ENCODE measurements around the gene PPP1R3C.

PPP1R3C gene

GRCh38 chr10:91632671-91633550 lies at the start of gene PPP1R3C:
Gene PPP1R3C (minus strand): TSS chr10:91633071. CDS start chr10:91632969, 102 bp downstream.
- peak; percentile 92 for DNase-seq (ENCODE audit: low spot score)

GRCh38 chr10:91681361-91682276 lies 48.7 kb upstream of the PPP1R3C start:
- DNase-seq (ENCODE audit: low spot score): peak; percentile 0

GRCh38 chr10:91680487-91680886 lies 47.6 kb upstream of the PPP1R3C start:
- no peak for DNase-seq (ENCODE audit: low spot score)

GRCh38 chr10:91679296-91679695 lies 46.4 kb upstream of the PPP1R3C start:
- no peak for DNase-seq (ENCODE audit: low spot score)

GRCh38 chr10:91677911-91678310 lies 45.0 kb upstream of the PPP1R3C start:
- DNase-seq (ENCODE audit: low spot score): no peak

- no peak for DNase-seq (ENCODE audit: low spot score)
Observed at GRCh38 chr10:91672021-91672608, 39.2 kb upstream of the PPP1R3C start.

- no peak for DNase-seq (ENCODE audit: low spot score)
Observed at GRCh38 chr10:91668913-91669312, 36.0 kb upstream of the PPP1R3C start.

- DNase-seq (ENCODE audit: low spot score): no peak
Observed at GRCh38 chr10:91665842-91666241, 33.0 kb upstream of the PPP1R3C start.

GRCh38 chr10:91664426-91664825 lies 31.6 kb upstream of the PPP1R3C start:
- DNase-seq (ENCODE audit: low spot score): no peak

- no peak for DNase-seq (ENCODE audit: low spot score)
Observed at GRCh38 chr10:91662993-91663392, 30.1 kb upstream of the PPP1R3C start.

GRCh38 chr10:91653219-91653870 lies 20.5 kb upstream of the PPP1R3C start:
- DNase-seq (ENCODE audit: low spot score): no peak

- DNase-seq (ENCODE audit: low spot score): no peak
Observed at GRCh38 chr10:91652364-91652763, 19.5 kb upstream of the PPP1R3C start.

- no peak for DNase-seq (ENCODE audit: low spot score)
Observed at GRCh38 chr10:91643700-91644099, 10.8 kb upstream of the PPP1R3C start.

GRCh38 chr10:91642831-91643692 lies 10.2 kb upstream of the PPP1R3C start:
- DNase-seq (ENCODE audit: low spot score): no peak

- no peak for DNase-seq (ENCODE audit: low spot score)
Observed at GRCh38 chr10:91636892-91637291, 4.0 kb upstream of the PPP1R3C start.

GRCh38 chr10:91635401-91636400 lies 2.8 kb upstream of the PPP1R3C start:
- DNase-seq (ENCODE audit: low spot score): peak; percentile 81

- DNase-seq (ENCODE audit: low spot score): no peak
Observed at GRCh38 chr10:91634898-91635297, 2.0 kb upstream of the PPP1R3C start.

- DNase-seq (ENCODE audit: low spot score): no peak
Observed at GRCh38 chr10:91634246-91634645, 1.4 kb upstream of the PPP1R3C start.

GRCh38 chr10:91630625-91631024 lies 2.2 kb downstream of the PPP1R3C start:
- peak; percentile 17 for DNase-seq (ENCODE audit: low spot score)

Measured in globus pallidus (tissue), 1 donor.